Epithelial cell of prostate (primary cell): ENCODE results near the gene PRRT1.
"Not testable (repeated sequence)": the region's sequence is repeated elsewhere in the genome, so short reads cannot be mapped to it uniquely, and the experiment has no call there.

Experiments used
- DNase-seq: peaks from one replicate; pipeline ENCODE4 v3.0.0-alpha.2; 2011; ENCODE audit warnings: low read depth, low spot score
- H3K27ac ChIP-seq: fragments of 450-650 bp; 2 replicates; pipeline ENCODE4 v1.5.1; 2017; ENCODE audit warnings: mild to moderate bottlenecking

The PRRT1 gene

DNA sequence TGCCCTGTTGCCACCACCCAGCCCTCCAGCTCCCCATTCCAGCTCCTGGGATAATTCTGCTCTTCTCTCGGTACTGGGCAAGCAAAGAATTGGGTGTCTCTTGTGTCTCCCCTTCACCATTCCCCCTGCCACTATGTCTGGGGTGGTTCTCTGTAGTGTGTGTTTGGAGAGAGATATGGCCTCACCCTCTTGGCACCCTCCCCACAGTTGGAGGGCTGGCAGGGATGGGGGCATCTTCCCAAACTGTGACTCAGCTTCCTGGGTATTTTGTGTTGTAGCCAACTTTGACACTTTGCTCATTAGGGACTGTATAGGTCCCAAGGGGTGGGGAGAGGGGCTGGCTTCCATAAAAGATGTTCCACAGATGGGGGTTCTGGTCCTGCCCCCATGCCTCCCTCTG lies 44.3 kb downstream of the PRRT1 start:
- no peak for DNase-seq
- H3K27ac ChIP-seq: no peak overlapping the region

DNA sequence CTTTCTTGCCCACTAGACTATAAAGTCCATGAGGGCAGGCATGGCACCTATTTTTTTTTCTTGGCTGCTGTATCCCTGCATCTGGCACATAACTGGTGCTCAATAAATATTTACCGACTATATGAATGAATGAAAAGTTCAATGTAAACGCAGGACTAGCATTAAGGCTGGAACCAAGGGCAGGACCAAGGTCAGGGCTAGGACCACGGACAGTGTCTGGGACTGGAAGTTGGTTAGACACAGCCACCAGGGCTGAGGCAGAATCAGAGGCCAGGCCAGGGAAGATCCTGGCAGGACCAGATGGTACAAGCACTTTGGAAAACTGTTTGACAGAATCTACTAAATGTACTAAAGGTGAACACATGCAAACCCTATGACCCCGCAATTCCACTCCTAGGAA lies 46.3 kb downstream of the PRRT1 start:
- DNase-seq: no peak

DNA sequence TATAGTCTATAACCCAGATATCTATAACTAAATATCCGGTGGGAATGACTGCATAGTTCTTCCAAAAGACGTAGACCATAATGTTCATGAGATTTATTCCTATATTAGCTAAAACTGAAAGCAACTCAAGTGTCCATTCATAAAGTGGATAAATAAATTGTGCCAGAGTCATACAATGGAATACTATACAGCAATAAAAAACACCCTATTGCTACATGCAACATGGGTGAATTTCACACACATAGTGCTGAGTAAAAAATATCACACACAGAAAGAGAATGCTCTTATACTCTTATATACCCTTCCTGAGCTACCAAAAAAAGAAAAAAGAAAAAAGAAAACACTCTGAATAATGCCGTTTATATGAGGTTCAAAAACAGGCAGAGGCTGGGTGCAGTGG lies 49.5 kb downstream of the PRRT1 start:
- H3K27ac ChIP-seq: no peak overlapping the region
- DNase-seq: no peak

More for the DNA sequence above, 46.3 kb downstream of the PRRT1 start:
- H3K27ac ChIP-seq: no peak overlapping the region

DNA sequence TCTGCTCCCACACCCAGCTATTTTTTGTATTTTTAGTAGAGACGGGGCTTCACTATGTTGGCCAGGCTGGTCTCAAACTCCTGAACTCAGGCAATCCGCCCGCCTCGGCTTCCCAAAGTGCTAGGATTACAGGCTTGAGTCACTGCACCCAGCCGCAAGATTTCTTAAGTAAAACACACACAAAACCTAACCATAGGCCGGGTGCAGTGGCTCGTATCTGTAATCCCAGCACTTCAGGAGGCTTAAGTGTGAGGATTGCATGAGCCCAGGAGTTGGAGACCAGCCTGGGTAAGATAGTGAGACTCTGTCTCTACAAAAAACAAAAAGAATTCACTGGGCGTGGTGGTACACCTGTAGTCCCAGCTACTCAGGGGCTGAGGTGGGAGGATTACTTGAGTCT lies 51.5 kb downstream of the PRRT1 start:
- not testable (repeated sequence) for DNase-seq, H3K27ac ChIP-seq
